Tibial nerve (tissue), 4 donors: ENCODE measurements around the gene HCFC1. TPM values are rescaled to one million over a fixed set of nuclear protein-coding genes. Genes with fewer than 3 reads are reported as not detected.

Experiments
- DNase-seq, 2 donors: peaks; one replicate each; pipeline ENCODE4 v3.0.0-alpha.2; 2019; ENCODE audit warnings: low spot score in 2 of 2
- H3K27ac ChIP-seq, 4 donors: fragments of 200-600 bp; sonication (generic) in 3 of 4; one replicate each; pipeline ENCODE4 v1.5.1; 2017 to 2019; ENCODE audit warnings: mild to moderate bottlenecking in 1 of 4
- H3K27me3 ChIP-seq, 2 donors: fragments of 200-600 bp; sonication (generic) in 1 of 2; one replicate each; pipeline versions ENCODE4 v1.5.1 to v1.6.0; 2017 to 2019
- H3K36me3 ChIP-seq, 3 donors: fragments of 200-600 bp; sonication (generic); one replicate each; pipeline ENCODE4 v1.5.1; 2018 to 2019
- H3K4me1 ChIP-seq, 4 donors: fragments of 200-600 bp; sonication (generic) in 3 of 4; one replicate each; pipeline ENCODE4 v1.5.1; 2017 to 2019
- H3K4me3 ChIP-seq, 4 donors: fragments of 200-600 bp; sonication (generic) in 3 of 4; one replicate each; pipeline ENCODE4 v1.5.1; 2017 to 2019; ENCODE audit warnings: mild to moderate bottlenecking in 1 of 4, moderate library complexity in 1 of 4
- H3K9me3 ChIP-seq, 4 donors: fragments of 200-600 bp; sonication (generic) in 3 of 4; one replicate each; pipeline ENCODE4 v1.5.1; 2017 to 2019
- CTCF ChIP-seq, 5 experiments: fragments of 200-600 bp in 3 of 5; fragments of 450-650 bp in 2 of 5; sonication (generic) in 3 of 5; IDR thresholded peaks; one replicate each; pipeline ENCODE4 v1.5.1; 2016 to 2019; ENCODE audit warnings: antibody characterized with exemption in 5 of 5, mild to moderate bottlenecking in 3 of 5, moderate library complexity in 2 of 5
- EP300 ChIP-seq, 2 donors: sonication (generic); formaldehyde crosslinking; IDR thresholded peaks; one replicate each; pipeline ENCODE4 v1.6.1; 2017; ENCODE audit warnings: antibody characterized with exemption in 2 of 2, mild to moderate bottlenecking in 1 of 2
- POLR2A ChIP-seq, 2 donors: fragments of 450-650 bp; IDR thresholded peaks; one replicate each; pipeline ENCODE4 v1.6.1; 2017; ENCODE audit warnings: antibody characterized with exemption in 2 of 2, mild to moderate bottlenecking in 2 of 2, moderate library complexity in 2 of 2
- whole genome bisulfite sequencing, 2 donors: methylation state at CpG; one replicate each; pipeline ENCODE4 v1.1.5; 2018; 5-methylcytosine and 5-hydroxymethylcytosine counted together
- total RNA-seq, 4 donors: library from RNA; depleted of rRNA; stranded (reverse); fragments of >200 nt; gene quantifications; one replicate each; pipeline ENCODE4 v1.1.0, GENCODE V29; 2016

The HCFC1 gene
- total RNA-seq, 4 donors from 2014 or later, result 42.6 to 52.2 (median 48.9) TPM

- peaks cover 0 to 12% of the 10 kb centered on the region in 2 donors for H3K27me3 ChIP-seq
- no peak for DNase-seq
- H3K4me3 ChIP-seq, result no peak overlapping the region
- WGBS, 2 donors, result 82 to 89% methylated on average over 16 to 24 of the region's 24 CpGs
- peak overlapping the region in 1 of 4 donors; percentile 81 for H3K27ac ChIP-seq
- peaks cover 0 to 16% (median 0%) of the 10 kb centered on the region in 3 donors for H3K36me3 ChIP-seq
- H3K4me1 ChIP-seq, result peaks cover 0 to 58% (median 13%) of the 10 kb centered on the region in 4 donors
- H3K9me3 ChIP-seq, result no peaks in the 10 kb centered on the region
- TF ChIP-seq POLR2A (IDR thresholded peaks at IDR 0.05), result no peak
- no peak for TF ChIP-seq CTCF (IDR thresholded peaks at IDR 0.05)
- no peak for TF ChIP-seq EP300 (IDR thresholded peaks at IDR 0.05)
Observed at GRCh38 chrX:153945956-153946943, 25.4 kb downstream of the HCFC1 start.

GRCh38 chrX:153944800-153945150, 26.8 kb downstream of the HCFC1 start:
- peak overlapping the region; percentile 65 to 85 (median 78) for H3K27ac ChIP-seq

GRCh38 chrX:153944140-153944799, 27.3 kb downstream of the HCFC1 start, which contains the start of gene RENBP:
TSS of gene RENBP (minus strand) at chrX:153944643. CDS start at chrX:153944610, 33 bp downstream.
- H3K27ac ChIP-seq, result peak within 1 kb of the TSS; percentile 65 to 85 (median 78)

More at GRCh38 chrX:153944800-153945150, 26.8 kb downstream of the HCFC1 start:
- DNase-seq, result no peak
- peaks cover 0 to 53% (median 14%) of the 10 kb centered on the region in 4 donors for H3K4me1 ChIP-seq
- H3K27me3 ChIP-seq, result peaks cover 0 to 14% of the 10 kb centered on the region in 2 donors
- 37 to 40% methylated on average over 1 to 5 of the region's 6 CpGs for WGBS, 2 donors
- peak overlapping the region; percentile 27 to 54 (median 35) for H3K4me3 ChIP-seq
- TF ChIP-seq EP300 (IDR thresholded peaks at IDR 0.05), result no peak
- TF ChIP-seq CTCF (IDR thresholded peaks at IDR 0.05), result no peak
- no peak for TF ChIP-seq POLR2A (IDR thresholded peaks at IDR 0.05)
- H3K36me3 ChIP-seq, result peaks cover 0 to 1% (median 0%) of the 10 kb centered on the region in 3 donors
- no peaks in the 10 kb centered on the region for H3K9me3 ChIP-seq

More at GRCh38 chrX:153944140-153944799, 27.3 kb downstream of the HCFC1 start, which contains the start of gene RENBP:
- H3K9me3 ChIP-seq, result no peaks in the 10 kb centered on the region
- TF ChIP-seq POLR2A (IDR thresholded peaks at IDR 0.05), result peak in 1 of 2 donors; percentile 18
- TF ChIP-seq CTCF (IDR thresholded peaks at IDR 0.05), result no peak
- peak in 1 of 2 donors; percentile 34 for TF ChIP-seq EP300 (IDR thresholded peaks at IDR 0.05)
- peak in 1 of 2 donors; percentile 32 for DNase-seq
- H3K27me3 ChIP-seq, result peaks cover 0 to 14% of the 10 kb centered on the region in 2 donors
- H3K36me3 ChIP-seq, result no peaks in the 10 kb centered on the region
- H3K4me1 ChIP-seq, result peaks cover 0 to 48% (median 14%) of the 10 kb centered on the region in 4 donors
- peak within 1 kb of the TSS; percentile 27 to 54 (median 35) for H3K4me3 ChIP-seq
- 30 to 39% methylated on average over 2 to 29 of the region's 31 CpGs for WGBS, 2 donors
